SU-DHL-6 (cell line): ENCODE results near the gene DAPL1.

ENCODE experiments used
- H2AFZ ChIP-seq: fragments of 200-600 bp; sonication (generic); 2 replicates; pipeline ENCODE4 v1.6.1; 2014; ENCODE audit warnings: low read depth, mild to moderate bottlenecking, moderate library complexity, mixed read lengths, antibody characterized with exemption, low read length; ENCODE audit not compliant: severe bottlenecking
- H3F3A ChIP-seq: fragments of 200-600 bp; shearing (Covaris generic); 2 replicates; pipeline ENCODE4 v1.6.0; 2016; ENCODE audit warnings: antibody characterized with exemption, mild to moderate bottlenecking; ENCODE audit not compliant: insufficient read depth
- H3K27ac ChIP-seq: fragments of 200-600 bp; sonication (generic); 2 replicates; pipeline ENCODE4 v1.5.1; 2016; ENCODE audit warnings: low read depth, mild to moderate bottlenecking, low read length, moderate library complexity, mixed read lengths
- H3K27me3 ChIP-seq: fragments of 200-600 bp; sonication (generic), shearing (Covaris generic); 2 replicates; pipeline ENCODE4 v1.6.0; 2014; ENCODE audit warnings: mild to moderate bottlenecking, low read length
- H3K36me3 ChIP-seq: fragments of 200-600 bp; sonication (generic); 2 replicates; pipeline ENCODE4 v1.6.1; 2014; ENCODE audit warnings: mild to moderate bottlenecking, low read length, mixed read lengths
- H3K4me2 ChIP-seq: fragments of 300-600, 200-600 bp; shearing (Covaris generic), sonication (generic); 2 replicates; pipeline ENCODE4 v1.6.0; 2014; ENCODE audit warnings: low read length, low read depth, mild to moderate bottlenecking; ENCODE audit not compliant: poor library complexity, severe bottlenecking
- H3K4me3 ChIP-seq: fragments of 200-600 bp; sonication (generic); 2 replicates; pipeline ENCODE4 v1.5.1; 2014; ENCODE audit warnings: antibody characterized with exemption, low read length, mild to moderate bottlenecking, mixed read lengths; ENCODE audit not compliant: insufficient read depth, poor library complexity, severe bottlenecking
- H3K79me2 ChIP-seq: fragments of 200-600 bp; sonication (generic); 2 replicates; pipeline ENCODE4 v1.6.1; 2014; ENCODE audit warnings: mild to moderate bottlenecking, low read length, moderate library complexity; ENCODE audit not compliant: insufficient read depth
- H3K9ac ChIP-seq: fragments of 200-600 bp; sonication (generic); 2 replicates; pipeline ENCODE4 v1.7.0; 2014; ENCODE audit warnings: mild to moderate bottlenecking, low read length
- H3K9me2 ChIP-seq: fragments of 200-600 bp; sonication (generic); replicated peaks from 2 replicates; pipeline ENCODE4 v1.6.1; 2014; ENCODE audit warnings: low read length; ENCODE audit not compliant: insufficient read depth
- H3K9me3 ChIP-seq: fragments of 200-600 bp; sonication (generic); 2 replicates; pipeline ENCODE4 v1.6.1; 2014; ENCODE audit warnings: low read length, mixed read lengths; ENCODE audit not compliant: insufficient read depth
- H4K20me1 ChIP-seq: fragments of 200-600 bp; sonication (generic); 2 replicates; pipeline ENCODE4 v1.6.1; 2014; ENCODE audit warnings: low read depth, mild to moderate bottlenecking, antibody characterized with exemption, low read length, moderate library complexity, mixed read lengths
- CTCF ChIP-seq: fragments of 200-600 bp; sonication (generic); IDR thresholded peaks from one replicate; pipeline ENCODE4 v1.5.1; 2017; ENCODE audit warnings: antibody characterized with exemption, mild to moderate bottlenecking, low read length, moderate library complexity; ENCODE audit not compliant: insufficient read depth, poor library complexity, severe bottlenecking
- EZH2phosphoT487 ChIP-seq: fragments of 200-600 bp; sonication (generic), shearing (Covaris generic); conservative IDR thresholded peaks from 2 replicates; pipeline ENCODE4 v1.6.1; 2018; ENCODE audit warnings: mild to moderate bottlenecking, antibody characterized with exemption, low read length, moderate library complexity, mixed read lengths

The DAPL1 gene

GRCh38 chr2:158803506-158803905, 8.4 kb downstream of the DAPL1 start:
- H3K36me3 ChIP-seq, result no peaks in the 10 kb centered on the region
- TF ChIP-seq CTCF (no peak), EZH2phosphoT487 (no peak)
- no peak overlapping the region for H2AFZ ChIP-seq
- no peaks in the 10 kb centered on the region for H3K27me3 ChIP-seq
- no peaks in the 10 kb centered on the region for H3F3A ChIP-seq
- H3K27ac ChIP-seq, result no peak overlapping the region
- no peak overlapping the region for H3K4me2 ChIP-seq
- no peaks in the 10 kb centered on the region for H3K9me2 ChIP-seq
- no peaks in the 10 kb centered on the region for H4K20me1 ChIP-seq
- H3K9ac ChIP-seq, result no peak overlapping the region
- no peaks in the 10 kb centered on the region for H3K79me2 ChIP-seq
- H3K4me3 ChIP-seq, result no peak overlapping the region
- no peaks in the 10 kb centered on the region for H3K9me3 ChIP-seq

GRCh38 chr2:158805255-158805654, 10.1 kb downstream of the DAPL1 start:
- no peaks in the 10 kb centered on the region for H4K20me1 ChIP-seq
- H3K27ac ChIP-seq, result no peak overlapping the region
- no peak overlapping the region for H3K9ac ChIP-seq
- no peak for TF ChIP-seq CTCF
- no peak for TF ChIP-seq EZH2phosphoT487
- no peaks in the 10 kb centered on the region for H3K79me2 ChIP-seq
- H3K36me3 ChIP-seq, result no peaks in the 10 kb centered on the region
- no peak overlapping the region for H3K4me3 ChIP-seq
- no peaks in the 10 kb centered on the region for H3K9me2 ChIP-seq
- H3K4me2 ChIP-seq, result no peak overlapping the region
- H2AFZ ChIP-seq, result no peak overlapping the region
- no peaks in the 10 kb centered on the region for H3F3A ChIP-seq
- H3K9me3 ChIP-seq, result no peaks in the 10 kb centered on the region
- no peaks in the 10 kb centered on the region for H3K27me3 ChIP-seq

- no peak overlapping the region for H3K4me2 ChIP-seq
- no peak overlapping the region for H3K4me3 ChIP-seq
- no peak for TF ChIP-seq CTCF
- no peak for TF ChIP-seq EZH2phosphoT487
- H3K36me3 ChIP-seq, result no peaks in the 10 kb centered on the region
- no peaks in the 10 kb centered on the region for H4K20me1 ChIP-seq
- no peaks in the 10 kb centered on the region for H3F3A ChIP-seq
- H3K9ac ChIP-seq, result no peak overlapping the region
- H3K9me3 ChIP-seq, result no peaks in the 10 kb centered on the region
- H3K27ac ChIP-seq, result no peak overlapping the region
- H2AFZ ChIP-seq, result no peak overlapping the region
- H3K79me2 ChIP-seq, result no peaks in the 10 kb centered on the region
- no peaks in the 10 kb centered on the region for H3K27me3 ChIP-seq
- H3K9me2 ChIP-seq, result no peaks in the 10 kb centered on the region
Measured at GRCh38 chr2:158805936-158806335, 10.8 kb downstream of the DAPL1 start.
